ENCODE measurements around the gene ZNF2.

DNA sequence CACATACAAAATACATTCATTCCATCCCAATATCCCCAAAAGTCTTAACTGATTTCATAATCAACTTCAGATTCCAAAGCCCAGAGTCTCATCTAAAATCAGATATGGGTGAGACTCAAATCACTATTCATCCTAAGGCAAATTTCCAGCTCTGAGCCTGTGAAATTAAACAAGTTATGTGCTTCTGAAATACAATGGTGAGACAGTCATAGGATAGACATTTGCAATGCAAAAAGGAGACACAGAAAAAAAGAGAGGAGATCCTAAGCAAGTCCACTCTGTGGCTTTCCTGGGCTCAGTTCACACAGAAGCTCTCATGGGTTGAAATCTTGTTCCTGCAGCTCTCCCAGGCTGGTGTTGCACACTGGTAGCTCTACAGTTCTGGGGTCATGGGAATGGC lies 60.0 kb downstream of the ZNF2 start:
- TF ChIP-seq, protein P1, sequence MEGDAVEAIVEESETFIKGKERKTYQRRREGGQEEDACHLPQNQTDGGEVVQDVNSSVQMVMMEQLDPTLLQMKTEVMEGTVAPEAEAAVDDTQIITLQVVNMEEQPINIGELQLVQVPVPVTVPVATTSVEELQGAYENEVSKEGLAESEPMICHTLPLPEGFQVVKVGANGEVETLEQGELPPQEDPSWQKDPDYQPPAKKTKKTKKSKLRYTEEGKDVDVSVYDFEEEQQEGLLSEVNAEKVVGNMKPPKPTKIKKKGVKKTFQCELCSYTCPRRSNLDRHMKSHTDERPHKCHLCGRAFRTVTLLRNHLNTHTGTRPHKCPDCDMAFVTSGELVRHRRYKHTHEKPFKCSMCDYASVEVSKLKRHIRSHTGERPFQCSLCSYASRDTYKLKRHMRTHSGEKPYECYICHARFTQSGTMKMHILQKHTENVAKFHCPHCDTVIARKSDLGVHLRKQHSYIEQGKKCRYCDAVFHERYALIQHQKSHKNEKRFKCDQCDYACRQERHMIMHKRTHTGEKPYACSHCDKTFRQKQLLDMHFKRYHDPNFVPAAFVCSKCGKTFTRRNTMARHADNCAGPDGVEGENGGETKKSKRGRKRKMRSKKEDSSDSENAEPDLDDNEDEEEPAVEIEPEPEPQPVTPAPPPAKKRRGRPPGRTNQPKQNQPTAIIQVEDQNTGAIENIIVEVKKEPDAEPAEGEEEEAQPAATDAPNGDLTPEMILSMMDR (IDR thresholded peaks at IDR 0.05): no peak
- no peak for TF ChIP-seq POLR2A (IDR thresholded peaks at IDR 0.05)
